IPS-20b (cell line): ENCODE measurements around the gene ACER2.

Experiments used
- H3K27ac ChIP-seq: one replicate; pipeline ENCODE4 v1.5.1; 2013; ENCODE audit warnings: low read length
- H3K27me3 ChIP-seq: 2 replicates; pipeline ENCODE4 v1.6.1; 2013; ENCODE audit warnings: mild to moderate bottlenecking, low read length, inconsistent platforms; ENCODE audit not compliant: insufficient read depth
- H3K36me3 ChIP-seq: 2 replicates; pipeline ENCODE4 v1.6.1; 2013; ENCODE audit warnings: low read depth, mild to moderate bottlenecking, inconsistent platforms, low read length, moderate library complexity; ENCODE audit not compliant: insufficient read depth
- H3K4me1 ChIP-seq: 2 replicates; pipeline ENCODE4 v1.6.1; 2013; ENCODE audit warnings: mild to moderate bottlenecking, control low read depth, inconsistent platforms, low read length, moderate library complexity; ENCODE audit not compliant: insufficient read depth
- H3K4me3 ChIP-seq: 2 replicates; pipeline ENCODE4 v1.5.1; 2013; ENCODE audit warnings: mild to moderate bottlenecking, low read length, inconsistent platforms
- H3K9ac ChIP-seq: 2 replicates; pipeline ENCODE4 v1.6.1; 2013; ENCODE audit warnings: low read depth, mild to moderate bottlenecking, inconsistent platforms, low read length, moderate library complexity
- H3K9me3 ChIP-seq: 2 replicates; pipeline ENCODE4 v1.6.1; 2013; ENCODE audit warnings: mild to moderate bottlenecking, low read depth, low read length, inconsistent platforms; ENCODE audit not compliant: insufficient read depth

The ACER2 gene

GRCh38 chr9:19492775-19493173, 84.0 kb downstream of the ACER2 start:
- Histone ChIP-seq H3K36me3 (no peaks in the 10 kb centered on the region), H3K4me1 (no peaks in the 10 kb centered on the region; the same call in 1 of the 2 replicates), H3K9me3 (no peaks in the 10 kb centered on the region), H3K4me3 (no peak overlapping the region), H3K27ac (no peak overlapping the region), H3K9ac (no peak overlapping the region), H3K27me3 (no peaks in the 10 kb centered on the region)

GRCh38 chr9:19493174-19493811, 84.5 kb downstream of the ACER2 start:
- H3K27me3 ChIP-seq, result no peaks in the 10 kb centered on the region
- H3K4me1 ChIP-seq, result no peaks in the 10 kb centered on the region; the same call in 1 of the 2 replicates
- no peak overlapping the region for H3K27ac ChIP-seq
- no peak overlapping the region for H3K4me3 ChIP-seq
- no peaks in the 10 kb centered on the region for H3K9me3 ChIP-seq
- no peaks in the 10 kb centered on the region for H3K36me3 ChIP-seq
- H3K9ac ChIP-seq, result no peak overlapping the region

GRCh38 chr9:19493876-19494275, 85.1 kb downstream of the ACER2 start:
- H3K9ac ChIP-seq, result no peak overlapping the region
- H3K4me3 ChIP-seq, result no peak overlapping the region
- no peaks in the 10 kb centered on the region for H3K36me3 ChIP-seq
- H3K4me1 ChIP-seq, result no peaks in the 10 kb centered on the region; the same call in 1 of the 2 replicates
- no peaks in the 10 kb centered on the region for H3K27me3 ChIP-seq
- no peak overlapping the region for H3K27ac ChIP-seq
- no peaks in the 10 kb centered on the region for H3K9me3 ChIP-seq

GRCh38 chr9:19495186-19496028, 86.6 kb downstream of the ACER2 start:
- H3K36me3 ChIP-seq, result no peaks in the 10 kb centered on the region
- no peaks in the 10 kb centered on the region for H3K9me3 ChIP-seq
- no peaks in the 10 kb centered on the region; the same call in 1 of the 2 replicates for H3K4me1 ChIP-seq
- no peak overlapping the region for H3K27ac ChIP-seq
- H3K27me3 ChIP-seq, result no peaks in the 10 kb centered on the region
- no peak overlapping the region for H3K9ac ChIP-seq
- no peak overlapping the region for H3K4me3 ChIP-seq

- Histone ChIP-seq H3K36me3 (no peaks in the 10 kb centered on the region), H3K27me3 (no peaks in the 10 kb centered on the region), H3K4me3 (no peak overlapping the region), H3K9ac (no peak overlapping the region), H3K4me1 (no peaks in the 10 kb centered on the region; the same call in 1 of the 2 replicates), H3K9me3 (no peaks in the 10 kb centered on the region), H3K27ac (no peak overlapping the region)
Measured at GRCh38 chr9:19496321-19497050, 87.7 kb downstream of the ACER2 start.

- Histone ChIP-seq H3K9me3 (no peaks in the 10 kb centered on the region), H3K36me3 (no peaks in the 10 kb centered on the region), H3K27ac (no peak overlapping the region), H3K4me1 (no peaks in the 10 kb centered on the region; the same call in 1 of the 2 replicates), H3K27me3 (no peaks in the 10 kb centered on the region), H3K4me3 (no peak overlapping the region), H3K9ac (no peak overlapping the region)
Measured at GRCh38 chr9:19497276-19497675, 88.5 kb downstream of the ACER2 start.

- no peak overlapping the region for H3K27ac ChIP-seq
- no peaks in the 10 kb centered on the region for H3K36me3 ChIP-seq
- no peaks in the 10 kb centered on the region; the same call in 1 of the 2 replicates for H3K4me1 ChIP-seq
- H3K4me3 ChIP-seq, result no peak overlapping the region
- no peak overlapping the region for H3K9ac ChIP-seq
- no peaks in the 10 kb centered on the region for H3K27me3 ChIP-seq
- no peaks in the 10 kb centered on the region for H3K9me3 ChIP-seq
Measured at GRCh38 chr9:19498015-19498414, 89.2 kb downstream of the ACER2 start.
